HG02642 (cell line): ENCODE results near the gene CCBE1.
"Not testable (repeated sequence)": the region's sequence is repeated elsewhere in the genome, so short reads cannot be mapped to it uniquely, and the experiment has no call there.

ENCODE experiments used
- ATAC-seq: cut with Tn5 transposase; IDR thresholded peaks from one replicate; pipeline ENCODE4 v1.9.1; 2021; ENCODE audit warnings: mild to moderate bottlenecking; ENCODE audit not compliant: unreplicated experiment, poor library complexity

The CCBE1 gene

DNA sequence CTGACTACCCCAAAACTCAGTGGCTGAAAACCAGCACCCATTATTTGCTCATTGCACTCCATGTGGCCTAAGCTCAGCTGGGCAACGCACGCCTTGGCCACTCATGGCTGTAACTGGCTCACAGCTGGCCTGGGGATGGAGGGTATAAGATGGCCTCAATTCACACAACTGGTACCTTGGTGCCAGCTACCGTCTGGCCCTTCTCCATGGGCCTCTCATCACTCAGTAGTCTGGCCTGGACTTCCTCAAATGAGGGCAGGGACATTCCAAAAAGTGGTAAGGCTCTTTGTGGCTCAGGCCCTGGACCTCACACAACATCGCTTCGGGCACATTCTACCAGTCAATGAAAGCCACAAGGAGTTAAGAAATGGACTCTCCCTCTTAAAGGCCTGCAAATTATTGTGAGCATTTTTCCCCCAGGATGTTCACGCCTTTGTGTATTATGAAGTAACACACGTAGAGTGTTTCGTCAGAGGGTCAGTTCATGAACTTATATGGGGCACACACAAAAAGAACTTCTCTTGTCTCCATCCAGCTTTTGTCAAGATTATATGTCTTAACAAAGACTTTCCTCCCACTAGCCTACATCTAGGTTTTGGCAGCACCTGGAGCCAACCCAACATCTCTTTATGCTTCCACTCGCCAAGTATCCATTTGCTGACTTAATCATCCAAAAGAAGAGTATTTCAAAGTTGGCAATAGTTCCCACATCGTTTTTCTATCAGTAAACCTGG lies 145.2 kb downstream of the CCBE1 start:
- ATAC-seq: no peak

DNA sequence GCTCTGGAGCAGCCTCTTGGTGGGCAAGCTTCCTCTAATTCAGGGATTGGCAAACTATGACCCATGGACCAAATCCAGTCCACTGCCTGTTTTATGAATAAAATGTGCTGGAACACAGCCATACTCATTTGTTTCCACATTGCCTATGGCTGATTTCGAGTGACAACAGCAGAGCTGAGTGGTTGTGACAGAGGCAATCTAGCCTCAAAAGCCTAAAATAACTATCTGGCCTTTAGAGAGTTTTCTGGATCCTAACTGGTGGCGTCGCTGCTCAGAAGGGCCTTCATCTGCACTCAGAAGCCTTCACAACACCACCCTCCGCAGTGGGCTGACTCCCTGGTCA lies 147.1 kb downstream of the CCBE1 start:
- no peak for ATAC-seq

DNA sequence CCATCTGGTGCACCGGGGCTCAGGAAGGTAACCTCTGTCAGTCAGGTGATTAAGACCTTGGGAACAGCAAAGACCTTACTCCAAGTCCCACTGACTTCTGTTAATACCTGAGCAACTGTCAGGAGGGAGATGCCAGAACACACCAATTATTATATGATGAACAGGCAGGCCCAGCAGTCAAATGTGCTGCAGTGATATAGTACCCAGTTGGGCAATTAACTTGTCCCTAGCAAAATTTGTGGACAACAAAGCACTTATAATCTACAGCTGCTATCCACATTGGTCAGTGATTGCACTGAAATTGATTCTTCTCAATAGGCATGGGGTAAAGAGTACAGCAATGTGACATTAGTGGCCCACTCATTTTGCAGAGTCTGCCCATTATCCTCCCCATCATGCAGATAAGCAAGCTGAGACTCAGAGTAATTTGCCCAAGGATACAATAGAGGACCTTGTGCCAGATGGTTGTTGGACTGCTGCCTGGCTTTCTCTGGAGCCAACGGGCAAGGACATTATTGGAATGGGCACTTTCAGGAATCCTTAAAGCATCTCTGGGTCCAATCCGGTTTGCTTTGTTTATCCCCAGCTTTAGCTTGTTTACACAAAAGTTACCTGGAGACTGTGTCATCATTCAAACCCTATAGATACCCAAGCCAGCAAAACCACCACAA lies 147.6 kb downstream of the CCBE1 start:
- no peak for ATAC-seq

DNA sequence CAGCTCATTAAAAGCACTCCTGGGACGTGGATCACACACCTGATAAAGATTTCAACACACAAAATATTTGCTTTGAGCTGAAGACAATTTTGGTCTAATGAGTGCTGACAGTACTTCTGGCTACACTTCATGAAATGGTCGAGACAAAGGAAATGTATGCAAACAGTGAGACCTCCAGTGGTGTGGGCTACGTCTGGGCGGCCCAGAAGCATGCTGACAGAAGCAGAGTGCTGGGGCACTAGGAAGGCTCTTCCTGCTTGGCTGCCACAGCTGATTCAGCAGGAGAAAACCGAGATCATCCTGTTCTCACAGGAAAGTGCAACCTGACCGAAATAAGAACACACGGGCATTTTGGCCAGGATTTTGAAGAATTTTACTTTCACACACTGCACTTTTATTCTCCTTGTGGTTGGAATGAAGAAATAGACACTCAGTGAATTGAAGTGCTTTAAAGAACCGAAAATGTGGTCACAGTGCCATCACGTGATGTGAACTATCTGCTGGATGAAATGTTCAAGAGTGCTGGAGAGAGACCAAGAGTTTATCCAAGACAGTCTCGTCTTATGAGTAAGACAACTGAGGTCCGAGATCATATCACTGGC lies 149.5 kb downstream of the CCBE1 start:
- ATAC-seq: no peak

DNA sequence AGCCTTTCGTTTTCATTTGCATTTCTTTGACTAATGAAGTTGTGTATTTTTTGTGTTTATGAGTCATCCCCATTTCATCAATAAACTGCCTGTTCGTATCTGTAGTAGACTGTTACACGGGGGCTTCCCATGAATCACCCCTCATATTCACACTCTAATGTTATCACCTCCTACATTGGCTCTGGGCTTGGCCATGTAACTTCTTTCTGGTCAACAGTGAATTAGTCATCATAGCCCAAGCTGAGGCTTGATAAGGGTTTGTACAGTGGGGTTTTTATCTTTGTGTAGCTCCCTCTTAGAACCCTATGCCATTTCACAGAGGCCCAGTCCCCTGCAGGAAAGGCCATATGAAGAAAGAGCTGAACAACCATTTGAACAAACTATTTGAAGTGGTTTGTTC lies 151.0 kb downstream of the CCBE1 start:
- ATAC-seq: no peak

DNA sequence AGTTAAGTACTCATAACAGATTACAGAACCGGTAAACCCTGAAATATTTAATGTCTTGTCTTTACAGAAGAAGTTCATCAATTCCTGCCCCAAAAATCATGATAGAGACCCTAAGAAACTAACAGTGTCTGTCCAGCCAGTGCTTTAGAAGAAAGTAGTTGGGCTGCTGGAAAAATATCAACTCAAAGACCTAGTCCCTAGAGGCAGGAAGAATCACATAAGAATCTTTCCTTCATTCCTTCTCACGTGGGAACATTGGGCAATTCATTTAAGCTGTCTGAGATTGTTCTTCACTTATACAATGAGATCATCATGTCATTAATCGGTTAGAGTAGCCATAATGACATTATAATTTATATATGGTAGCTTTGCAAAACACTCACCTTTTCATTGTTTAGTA lies 156.4 kb downstream of the CCBE1 start:
- no peak for ATAC-seq

DNA sequence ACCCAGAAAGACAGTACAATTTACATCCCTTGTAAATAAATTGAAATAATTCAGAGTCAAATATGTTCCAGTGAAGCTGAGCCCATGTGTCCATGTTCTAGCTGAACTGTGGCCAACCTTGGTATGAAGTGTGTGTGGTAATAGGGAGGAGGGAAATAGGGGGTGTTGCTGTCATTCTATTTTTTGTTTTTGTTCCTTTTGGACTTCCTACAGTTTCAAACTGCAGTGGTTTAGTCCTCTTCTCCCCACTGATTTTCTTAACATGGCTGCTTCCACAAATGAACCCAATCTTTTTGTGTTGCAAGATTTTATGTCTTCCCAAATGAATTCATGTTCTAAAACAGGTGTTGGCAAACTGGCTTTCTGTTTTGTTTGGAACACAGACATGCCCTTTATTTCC lies 156.9 kb downstream of the CCBE1 start:
- ATAC-seq: no peak

DNA sequence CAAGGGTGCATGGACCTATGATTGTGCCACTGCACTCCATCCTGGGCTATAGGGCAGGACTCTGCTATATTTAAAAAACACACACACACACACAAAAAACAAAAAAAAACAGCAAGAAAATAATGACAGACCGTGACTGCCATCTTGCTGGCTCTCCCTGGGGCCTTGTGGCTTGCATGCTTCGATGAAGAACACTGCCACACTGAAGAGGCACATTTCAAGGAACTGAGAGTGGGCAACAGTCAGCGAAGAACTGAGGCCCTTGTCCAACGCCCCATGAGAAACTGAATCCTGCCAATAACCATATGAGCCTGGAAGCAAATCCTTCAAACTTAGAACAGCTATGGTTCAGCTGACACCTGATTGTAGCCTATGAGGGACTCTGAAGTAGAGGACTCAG lies 158.1 kb downstream of the CCBE1 start:
- no peak for ATAC-seq

DNA sequence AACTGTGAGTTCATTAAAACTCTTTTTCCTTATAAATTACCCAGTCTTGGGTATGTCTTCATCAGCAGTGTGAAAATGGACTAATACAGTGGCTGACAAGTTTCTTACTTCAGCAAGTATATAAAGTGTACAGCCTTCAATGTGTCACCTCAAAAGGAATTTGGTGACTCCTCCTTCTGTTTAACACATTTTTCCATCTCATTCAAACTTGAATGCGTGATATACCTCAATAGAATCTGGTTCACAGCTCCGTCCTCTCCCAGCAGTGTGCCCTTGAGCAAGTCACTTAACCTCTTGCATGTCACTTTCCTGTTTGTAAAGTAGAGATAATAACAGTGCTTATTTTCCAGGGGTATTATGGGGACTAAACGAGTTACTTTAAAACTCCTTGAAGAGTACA lies 159.6 kb downstream of the CCBE1 start:
- ATAC-seq: no peak

DNA sequence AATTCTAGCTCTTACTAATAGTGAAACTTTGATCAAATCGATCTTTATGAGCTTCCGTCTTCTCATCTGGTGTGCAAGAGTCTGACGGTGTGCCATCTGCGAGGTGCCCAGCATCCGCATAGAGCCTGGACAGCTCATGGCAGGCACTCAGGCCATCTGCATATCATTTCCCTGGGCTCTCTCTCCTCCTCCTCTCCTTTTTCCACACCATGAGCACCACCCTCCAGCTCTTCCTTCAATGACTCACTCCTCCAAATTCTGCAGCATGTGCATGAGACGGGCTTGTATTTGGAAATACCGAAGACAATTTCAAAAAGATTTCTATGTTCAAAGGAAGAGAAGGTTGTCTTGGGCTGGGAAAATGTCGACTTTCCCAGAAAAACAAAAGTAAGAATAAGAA lies 161.1 kb downstream of the CCBE1 start:
- ATAC-seq: no peak

DNA sequence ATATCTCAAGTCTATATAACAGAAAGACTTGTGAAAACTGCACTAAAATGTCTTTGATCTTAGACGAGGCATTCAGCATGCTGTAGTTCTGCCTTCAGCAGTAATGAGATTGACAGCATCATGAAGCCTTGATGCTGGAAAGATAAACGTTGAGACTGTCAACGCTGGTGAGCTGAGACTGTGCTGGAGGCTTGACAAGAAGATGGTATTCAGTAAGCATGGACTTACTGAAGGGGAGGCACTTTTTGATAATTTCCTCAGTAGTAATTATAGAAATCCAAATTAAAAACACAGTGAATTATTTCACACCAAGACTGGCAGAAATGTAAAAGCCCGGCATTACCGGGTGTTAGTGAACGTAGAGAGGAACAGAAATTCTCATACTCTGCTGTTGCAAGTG lies 162.2 kb downstream of the CCBE1 start:
- no peak for ATAC-seq

DNA sequence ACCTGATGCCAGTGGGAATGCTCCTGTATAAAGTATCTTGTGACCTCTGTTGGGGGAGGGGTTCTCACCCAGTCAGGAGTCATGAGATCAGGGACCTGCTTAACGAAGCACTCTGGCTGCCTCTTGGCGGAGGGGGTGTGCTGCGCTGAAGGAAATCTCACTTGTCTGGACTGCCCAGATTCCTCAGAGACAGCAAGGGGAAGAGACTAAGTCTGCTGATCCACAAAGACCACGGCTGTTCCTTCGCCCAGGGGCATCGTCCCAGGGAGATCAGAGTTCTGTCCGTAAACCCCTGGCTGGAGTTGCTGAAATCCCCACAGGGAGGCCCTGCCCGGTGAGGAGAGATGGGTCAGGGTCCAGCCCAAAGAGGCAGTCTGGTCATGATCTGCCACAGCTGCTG lies 168.4 kb downstream of the CCBE1 start:
- no peak for ATAC-seq

DNA sequence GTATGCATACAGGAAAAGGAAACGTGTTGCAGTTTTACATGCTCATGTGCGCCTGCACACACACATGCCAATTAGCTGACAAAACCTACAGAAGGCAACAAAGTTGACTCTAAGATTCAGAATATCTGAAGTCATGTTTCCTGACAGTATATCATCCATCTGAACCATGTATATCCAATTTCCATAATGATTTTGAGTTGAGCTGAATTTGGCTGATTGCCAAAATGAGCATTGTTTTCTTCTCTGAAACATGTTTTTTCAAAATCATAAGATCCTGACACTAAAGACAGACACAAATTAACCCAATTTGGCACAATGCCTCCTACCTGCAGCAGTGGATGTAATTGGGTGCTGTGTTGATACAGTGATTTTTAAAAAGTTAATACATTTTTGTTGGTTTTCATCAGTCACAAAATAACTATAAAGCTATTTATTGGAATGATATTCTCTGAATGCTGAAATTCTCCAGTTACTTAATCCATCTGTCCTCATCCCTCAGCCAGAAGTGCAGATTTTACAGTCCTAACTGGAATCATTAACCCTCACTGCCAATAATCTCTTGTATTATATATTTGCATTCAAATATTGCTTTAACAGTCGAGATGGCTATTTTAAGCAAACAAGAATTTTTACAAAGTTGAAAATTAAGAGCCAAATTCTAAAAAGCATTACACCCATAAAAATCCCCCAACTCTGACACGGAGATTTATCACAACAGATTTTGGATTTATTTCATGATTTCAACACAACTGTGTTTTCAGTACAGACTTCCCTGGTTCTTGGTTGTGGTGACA lies 176.5 kb downstream of the CCBE1 start:
- no peak for ATAC-seq

DNA sequence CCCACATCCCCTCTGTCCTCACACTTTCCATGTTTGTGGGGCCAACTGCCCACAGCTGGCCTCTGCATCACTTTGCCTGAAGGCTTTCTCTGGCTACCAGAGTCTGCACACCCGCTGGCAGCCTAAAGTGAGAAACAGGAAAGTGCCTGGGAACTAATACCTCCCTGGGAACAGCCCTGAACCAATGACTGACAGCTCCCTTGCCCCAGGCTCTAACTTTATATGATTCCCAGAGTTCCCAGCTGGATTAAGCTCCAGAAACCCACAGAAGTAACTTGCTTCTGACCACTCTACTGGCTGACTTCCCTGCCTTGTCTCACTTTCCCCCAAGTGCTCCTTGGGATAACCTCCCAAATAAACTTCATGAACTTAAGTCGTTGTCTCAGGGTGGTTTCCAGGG lies 178.5 kb downstream of the CCBE1 start:
- no peak for ATAC-seq

DNA sequence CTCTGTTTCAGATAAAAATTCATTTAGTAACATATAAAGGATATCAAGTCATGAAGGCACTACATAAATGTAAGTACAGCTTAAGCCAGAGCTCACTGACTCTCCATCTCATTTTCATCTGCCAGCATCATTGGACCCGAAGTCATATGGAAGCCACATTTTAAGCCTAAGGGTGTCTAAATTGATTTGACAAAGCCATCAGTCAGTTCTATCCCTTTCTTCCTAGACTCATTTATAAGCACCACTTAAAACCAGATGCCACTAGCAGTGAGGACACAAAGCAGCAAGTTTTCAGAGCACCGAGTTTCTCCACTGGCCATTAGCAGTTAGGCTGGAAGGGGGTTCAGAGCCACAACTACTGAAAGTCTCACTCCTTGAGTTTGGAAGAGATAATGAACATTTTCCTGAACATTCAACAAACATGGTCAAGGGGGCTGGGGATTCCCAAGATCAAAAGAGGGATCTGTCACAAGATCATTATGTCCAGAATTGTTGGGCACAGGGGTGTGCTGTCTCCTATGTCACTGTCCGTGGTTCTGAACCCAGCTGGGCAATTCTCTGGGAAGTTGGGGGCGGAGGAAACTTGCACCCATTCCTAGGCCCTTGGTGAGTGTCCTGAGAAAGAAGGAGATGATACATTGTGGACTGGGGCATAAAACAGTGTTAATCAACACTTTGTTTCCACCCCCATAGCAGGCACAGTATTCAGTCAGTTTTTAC lies 179.6 kb downstream of the CCBE1 start:
- no peak for ATAC-seq

DNA sequence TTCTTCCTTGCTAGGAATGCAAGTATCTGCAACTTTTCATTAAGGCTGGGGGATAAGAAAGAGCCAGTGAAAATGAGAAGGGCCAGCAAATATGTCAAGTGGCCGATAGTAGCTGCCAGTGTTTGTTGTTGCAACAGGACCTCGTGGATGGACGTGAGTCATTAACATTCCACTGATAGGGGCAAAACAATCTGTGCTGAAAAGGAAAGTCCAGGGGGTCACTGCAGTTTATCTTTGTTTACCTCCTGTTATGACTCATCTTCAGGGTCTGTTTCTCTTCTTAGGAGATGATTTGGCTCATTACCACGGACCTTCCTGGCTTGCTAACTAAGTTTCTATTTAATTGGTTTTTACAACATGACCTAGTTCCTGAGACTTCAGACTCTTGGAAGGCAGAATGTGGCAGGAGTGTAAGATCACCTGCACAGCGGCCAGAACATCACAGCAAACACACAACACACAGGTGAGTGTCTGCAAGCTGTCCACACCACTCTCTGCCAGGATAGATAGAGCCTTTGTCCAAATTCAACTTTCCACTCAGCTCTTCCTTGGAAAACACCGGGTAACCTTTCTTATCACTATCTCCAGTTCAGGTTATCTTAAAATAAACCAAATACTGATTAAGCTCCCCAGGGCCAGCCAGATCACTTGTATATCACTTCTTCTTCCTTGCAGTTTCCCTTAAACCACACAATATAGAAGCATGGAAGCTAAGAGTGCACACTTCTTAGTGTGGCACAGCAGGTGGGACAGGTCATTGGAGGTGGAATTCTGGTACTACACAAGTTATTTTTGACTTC lies 180.7 kb downstream of the CCBE1 start:
- ATAC-seq: no peak

DNA sequence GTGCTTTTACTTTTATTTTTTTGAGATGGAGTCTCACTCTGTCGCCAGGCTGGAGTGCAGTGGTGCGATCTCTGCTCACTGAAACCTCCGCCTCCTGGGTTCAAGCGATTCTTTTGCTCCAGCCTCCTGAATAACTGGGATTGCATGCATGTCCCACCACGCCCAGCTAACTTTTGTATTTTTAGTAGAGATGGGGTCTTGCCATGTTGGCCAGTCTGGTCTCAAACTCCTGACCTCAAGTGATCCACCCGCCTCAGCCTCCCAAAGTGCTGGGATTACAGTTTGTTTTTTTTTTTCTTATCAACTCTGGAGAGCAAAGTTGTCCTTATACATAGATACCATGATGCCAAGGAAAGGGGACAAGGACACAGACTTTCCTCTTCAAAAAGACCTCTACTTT lies 181.3 kb downstream of the CCBE1 start:
- not testable (repeated sequence) for ATAC-seq

DNA sequence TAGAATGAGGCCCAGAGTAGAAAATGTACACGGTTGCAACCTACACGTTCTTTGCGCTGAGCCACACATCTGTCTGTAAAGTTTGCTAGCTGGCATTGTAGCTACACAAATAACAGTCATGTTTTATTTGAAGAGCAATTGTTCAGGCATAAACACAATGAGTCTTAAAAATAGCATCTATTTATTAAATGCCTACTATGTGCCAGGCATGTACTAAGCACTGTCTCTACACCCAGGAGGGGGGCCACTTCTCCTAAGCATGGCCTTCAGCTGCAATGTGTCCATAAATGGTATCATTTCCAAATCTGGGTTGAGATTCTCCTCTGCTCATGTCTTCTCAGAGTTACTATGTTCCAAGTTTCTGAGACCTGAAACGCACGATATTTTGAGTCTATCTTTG lies 182.1 kb downstream of the CCBE1 start:
- ATAC-seq: no peak

DNA sequence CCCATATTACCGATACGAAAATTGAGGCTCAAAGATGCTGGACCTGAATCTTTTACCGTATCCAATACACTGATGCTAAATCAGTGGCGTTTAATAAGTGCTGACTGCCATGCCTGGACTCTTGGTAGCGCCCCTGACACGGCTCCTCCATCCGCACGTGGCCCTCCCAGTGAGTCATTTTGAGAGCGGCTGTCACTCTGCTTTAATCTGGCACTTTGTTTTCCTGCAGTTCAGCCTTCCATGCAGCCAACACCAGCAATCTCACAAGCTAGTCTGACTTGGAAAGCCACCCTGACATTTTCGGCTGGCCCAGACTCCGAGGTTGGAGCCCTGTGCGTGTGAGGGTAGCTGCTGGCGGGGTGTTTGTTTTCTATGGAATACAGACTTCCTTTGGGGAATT lies 183.0 kb downstream of the CCBE1 start:
- no peak for ATAC-seq
